Adipose tissue (tissue), 3 donors: ENCODE data around the gene ERCC1. TPM values are rescaled to one million over a fixed set of nuclear protein-coding genes. Genes with fewer than 3 reads are reported as not detected.

Experiments used
- H3K27ac ChIP-seq: one replicate; pipeline ENCODE4 v1.5.1; 2013; ENCODE audit warnings: low read depth, low read length
- WGBS, 3 donors: extraction: QIAGEN DNeasy Blood & Tissue Kit; methylation state at CpG; one replicate each; pipeline ENCODE4 v1.1.7; 2013; 5-methylcytosine and 5-hydroxymethylcytosine counted together
- polyA plus RNA-seq, 3 donors: library from polyadenylated mRNA; stranded (reverse); fragments of 200-250 nt; gene quantifications; one replicate each; pipeline ENCODE4 v1.2.3, GENCODE V29; 2013
- donor health status: healthy with polysubstance abuse.
- donor health status: Bipolar disorder and iron deficiency.
- donor health status: healthy.

ERCC1 gene
- polyA plus RNA-seq, 3 donors, result 31.0 to 63.9 (median 59.5) TPM

GRCh38 chr19:45391871-45392665 is 31.6 kb downstream of the ERCC1 start:
- H3K27ac ChIP-seq, result no peak overlapping the region
- 94 to 95% (median 95%) methylated on average over 20 to 21 of the region's 21 CpGs for WGBS, 3 donors

GRCh38 chr19:45391346-45391745 is 32.4 kb downstream of the ERCC1 start:
- no peak overlapping the region for H3K27ac ChIP-seq
- WGBS, 3 donors, result 77 to 83% (median 83%) methylated on average over 3 of the region's 3 CpGs

GRCh38 chr19:45385392-45386221 is 38.1 kb downstream of the ERCC1 start:
- 7 to 29% (median 10%) methylated on average over 67 to 75 of the region's 75 CpGs for WGBS, 3 donors

GRCh38 chr19:45382426-45382825 is 41.3 kb downstream of the ERCC1 start:
- WGBS, 3 donors, result 88 to 92% (median 90%) methylated on average over 29 of the region's 29 CpGs
- H3K27ac ChIP-seq, result no peak overlapping the region

More at GRCh38 chr19:45385392-45386221, 38.1 kb downstream of the ERCC1 start:
- H3K27ac ChIP-seq, result no peak overlapping the region

- H3K27ac ChIP-seq, result no peak overlapping the region
- 76 to 100% (median 83%) methylated on average over 1 of the region's 1 CpG for WGBS, 3 donors
Measured at GRCh38 chr19:45380107-45380506, 43.6 kb downstream of the ERCC1 start.

GRCh38 chr19:45376045-45376724 is 47.5 kb downstream of the ERCC1 start:
- H3K27ac ChIP-seq, result no peak overlapping the region
- WGBS, 3 donors, result 37 to 46% (median 42%) methylated on average over 12 to 13 of the region's 13 CpGs

- WGBS, 3 donors, result 3 to 4% (median 4%) methylated on average over 55 of the region's 55 CpGs
- no peak within 1 kb of the TSS for H3K27ac ChIP-seq
Measured at GRCh38 chr19:45370410-45371204, 53.1 kb downstream of the ERCC1 start, which contains the start of gene ERCC2. Gene ERCC2, minus strand, starts transcription at chr19:45370573. Its CDS starts 33 bp downstream, at chr19:45370540.

GRCh38 chr19:45368737-45369340 is 54.9 kb downstream of the ERCC1 start:
- WGBS, 3 donors, result 93 to 96% (median 94%) methylated on average over 11 of the region's 11 CpGs
- H3K27ac ChIP-seq, result no peak overlapping the region

GRCh38 chr19:45368127-45368526 is 55.6 kb downstream of the ERCC1 start:
- 87 to 95% (median 94%) methylated on average over 4 of the region's 4 CpGs for WGBS, 3 donors
- no peak overlapping the region for H3K27ac ChIP-seq

GRCh38 chr19:45364696-45365095 is 59.0 kb downstream of the ERCC1 start:
- H3K27ac ChIP-seq, result no peak overlapping the region
- whole genome bisulfite sequencing, 3 donors, result 88 to 93% (median 91%) methylated on average over 10 to 12 of the region's 12 CpGs

- 91 to 94% (median 92%) methylated on average over 34 to 44 of the region's 44 CpGs for WGBS, 3 donors
- no peak overlapping the region for H3K27ac ChIP-seq
Measured at GRCh38 chr19:45363861-45364459, 59.8 kb downstream of the ERCC1 start.

GRCh38 chr19:45362291-45362690 is 61.4 kb downstream of the ERCC1 start:
- 88 to 93% (median 93%) methylated on average over 16 of the region's 16 CpGs for WGBS, 3 donors
- no peak overlapping the region for H3K27ac ChIP-seq

- no peak overlapping the region for H3K27ac ChIP-seq
- 93 to 96% (median 94%) methylated on average over 14 of the region's 14 CpGs for WGBS, 3 donors
Measured at GRCh38 chr19:45361608-45362007, 62.1 kb downstream of the ERCC1 start.

- WGBS, 3 donors, result 94 to 95% (median 94%) methylated on average over 12 of the region's 12 CpGs
Measured at GRCh38 chr19:45358213-45358792, 65.4 kb downstream of the ERCC1 start.

GRCh38 chr19:45357445-45357783 is 66.3 kb downstream of the ERCC1 start:
- H3K27ac ChIP-seq, result no peak overlapping the region
- WGBS, 3 donors, result 89 to 97% (median 92%) methylated on average over 11 of the region's 11 CpGs

More at GRCh38 chr19:45358213-45358792, 65.4 kb downstream of the ERCC1 start:
- no peak overlapping the region for H3K27ac ChIP-seq
